Stimulated activated CD4-positive, alpha-beta T cell treated with anti-CD3 and anti-CD28 coated beads, Interleukin-4, amount 100 ng/mL, for 24 hours (primary cell): ENCODE results near the gene ASB2.
A peak's percentile ranks its signal among the peaks of the same experiment; 100 is the strongest.

Source experiments
- DNase-seq: peaks from one replicate; pipeline ENCODE4 v3.0.0-alpha.2; 2020

ASB2 gene

DNA sequence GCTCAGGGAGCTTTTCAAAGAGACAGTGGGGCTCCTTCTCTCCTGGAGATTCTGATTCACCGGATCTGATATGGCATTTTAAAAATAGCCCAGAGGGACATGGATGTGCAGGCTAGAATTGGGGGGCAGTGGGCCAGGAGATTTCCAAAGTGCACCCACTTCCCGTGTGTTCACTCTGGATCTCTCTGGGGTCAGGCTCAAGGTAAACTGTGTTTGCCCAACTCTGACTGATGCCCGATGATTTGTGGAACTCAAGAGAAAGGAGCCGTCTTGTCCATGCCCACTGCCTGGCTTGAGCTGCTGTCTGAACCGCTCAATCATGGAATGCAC lies 31.3 kb downstream of the ASB2 start:
- no peak for DNase-seq

DNA sequence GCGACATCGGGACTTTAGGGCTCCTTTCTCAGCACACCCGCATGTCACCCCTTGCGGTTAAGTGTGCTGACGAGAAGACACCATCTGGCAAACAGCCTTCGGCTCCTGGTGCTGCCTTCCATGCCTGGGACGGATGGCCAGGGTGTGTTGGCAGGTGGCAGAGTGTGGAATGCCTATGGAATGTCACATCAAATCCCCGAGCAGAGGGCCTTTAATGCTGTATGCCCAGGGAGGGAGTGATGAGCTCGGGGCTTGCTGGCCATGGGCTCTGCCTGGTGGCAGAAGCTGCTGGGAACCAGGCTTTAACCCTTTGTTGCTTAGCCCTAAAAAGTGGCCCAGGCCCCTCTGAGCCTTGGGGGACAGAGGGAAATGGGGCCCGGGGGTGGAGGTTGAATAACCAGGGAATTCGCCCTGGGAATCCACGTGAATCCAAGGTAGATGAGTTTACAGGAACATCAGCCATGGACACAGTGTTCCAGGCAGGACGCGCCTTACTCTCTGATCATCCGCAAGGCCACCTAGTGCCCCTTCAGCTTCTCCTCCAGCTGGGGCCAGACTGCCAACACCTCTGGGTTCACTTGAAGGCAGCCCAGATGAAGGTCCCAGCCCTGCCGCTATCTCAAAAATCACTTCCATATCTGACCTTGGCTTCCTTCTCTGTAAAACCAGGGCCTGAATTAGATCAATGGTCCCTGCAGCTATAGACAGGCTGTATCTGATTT lies 31.9 kb downstream of the ASB2 start:
- no peak for DNase-seq

DNA sequence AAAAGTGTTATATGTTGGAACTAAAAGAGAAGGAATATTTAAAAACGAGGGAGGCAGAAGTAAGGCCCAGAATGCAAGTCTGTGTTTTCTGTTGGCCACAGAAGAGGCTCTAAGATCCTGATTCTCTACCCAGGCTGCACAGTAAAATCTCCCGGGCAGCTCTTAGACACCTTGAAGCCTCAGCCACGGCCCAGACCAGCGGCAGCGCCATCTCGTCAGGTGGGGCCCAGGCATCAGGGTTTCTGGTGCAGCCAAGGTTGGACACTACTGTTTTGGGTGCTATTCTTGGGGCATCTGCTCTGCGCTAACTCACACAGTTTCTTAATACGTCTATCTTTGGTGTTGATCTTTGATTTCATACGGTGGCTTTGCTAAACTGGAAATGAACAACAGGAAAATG lies 32.4 kb downstream of the ASB2 start:
- DNase-seq = no peak

DNA sequence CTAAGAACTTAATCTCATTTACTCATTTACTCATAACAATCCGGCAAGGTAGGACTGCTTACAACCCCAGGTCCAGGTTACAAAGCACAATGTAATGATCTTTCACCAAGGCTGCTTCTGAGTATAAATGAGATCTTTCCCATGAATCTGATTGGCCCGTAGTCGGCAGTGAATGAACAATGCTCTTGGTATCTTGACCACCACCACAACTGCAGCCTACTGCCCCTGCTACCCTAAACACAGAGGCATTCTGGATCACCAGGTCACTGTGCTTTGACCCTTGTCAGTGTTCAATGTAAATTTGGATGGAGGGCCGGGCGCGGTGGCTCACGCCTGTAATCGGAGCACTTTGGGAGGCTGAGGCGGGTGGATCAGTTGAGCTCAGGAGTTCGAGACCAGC lies 33.3 kb downstream of the ASB2 start:
- no peak for DNase-seq

DNA sequence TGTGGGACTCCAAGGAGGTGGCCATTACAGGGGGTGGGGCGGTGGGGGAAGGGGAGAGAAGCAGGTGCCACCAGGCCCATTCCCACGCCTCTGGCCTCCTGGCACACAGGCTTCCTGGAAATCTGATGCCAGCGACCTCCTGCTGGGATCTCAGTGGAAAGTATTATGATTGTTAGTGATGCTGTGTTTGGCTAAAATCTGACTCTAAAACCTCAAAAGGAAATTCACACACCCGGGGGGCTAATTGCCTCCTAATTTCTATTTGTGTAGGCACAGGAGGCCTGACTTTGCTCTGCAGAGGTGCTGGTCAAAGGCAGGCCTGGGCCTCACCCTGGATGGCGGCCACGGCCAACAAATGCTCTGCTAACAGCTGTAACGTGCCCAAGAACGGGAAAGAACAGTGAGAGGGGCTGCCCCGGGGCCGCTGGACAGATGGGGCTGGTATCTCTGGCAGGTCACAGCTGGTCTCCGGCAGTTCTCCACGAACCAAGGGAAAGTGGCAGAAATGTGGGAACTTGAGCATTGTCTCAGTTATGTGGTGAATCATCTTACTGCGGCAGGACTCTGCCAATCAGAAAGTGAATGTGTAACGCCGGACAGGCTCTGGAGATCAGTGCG lies 35.0 kb downstream of the ASB2 start:
- DNase-seq = no peak

DNA sequence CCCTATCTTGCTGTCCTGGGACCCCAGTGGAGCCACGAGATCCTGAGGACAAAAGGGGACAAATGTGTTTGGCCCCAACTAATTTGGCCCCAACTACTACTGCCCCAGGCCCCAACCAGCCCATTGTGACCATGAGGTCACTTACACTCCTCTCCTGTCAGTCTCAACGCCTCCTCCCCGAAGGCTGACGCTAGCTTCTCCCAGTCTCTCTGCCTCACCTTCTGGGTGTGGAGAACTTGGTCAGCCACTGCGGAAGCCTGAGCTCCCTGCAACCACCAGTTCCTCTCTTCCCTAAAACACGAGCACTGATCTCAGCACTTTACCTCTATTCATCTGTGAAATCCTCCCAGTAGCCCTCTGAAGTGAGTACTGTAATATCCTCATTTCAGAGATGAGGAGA lies 35.9 kb downstream of the ASB2 start:
- no peak for DNase-seq

DNA sequence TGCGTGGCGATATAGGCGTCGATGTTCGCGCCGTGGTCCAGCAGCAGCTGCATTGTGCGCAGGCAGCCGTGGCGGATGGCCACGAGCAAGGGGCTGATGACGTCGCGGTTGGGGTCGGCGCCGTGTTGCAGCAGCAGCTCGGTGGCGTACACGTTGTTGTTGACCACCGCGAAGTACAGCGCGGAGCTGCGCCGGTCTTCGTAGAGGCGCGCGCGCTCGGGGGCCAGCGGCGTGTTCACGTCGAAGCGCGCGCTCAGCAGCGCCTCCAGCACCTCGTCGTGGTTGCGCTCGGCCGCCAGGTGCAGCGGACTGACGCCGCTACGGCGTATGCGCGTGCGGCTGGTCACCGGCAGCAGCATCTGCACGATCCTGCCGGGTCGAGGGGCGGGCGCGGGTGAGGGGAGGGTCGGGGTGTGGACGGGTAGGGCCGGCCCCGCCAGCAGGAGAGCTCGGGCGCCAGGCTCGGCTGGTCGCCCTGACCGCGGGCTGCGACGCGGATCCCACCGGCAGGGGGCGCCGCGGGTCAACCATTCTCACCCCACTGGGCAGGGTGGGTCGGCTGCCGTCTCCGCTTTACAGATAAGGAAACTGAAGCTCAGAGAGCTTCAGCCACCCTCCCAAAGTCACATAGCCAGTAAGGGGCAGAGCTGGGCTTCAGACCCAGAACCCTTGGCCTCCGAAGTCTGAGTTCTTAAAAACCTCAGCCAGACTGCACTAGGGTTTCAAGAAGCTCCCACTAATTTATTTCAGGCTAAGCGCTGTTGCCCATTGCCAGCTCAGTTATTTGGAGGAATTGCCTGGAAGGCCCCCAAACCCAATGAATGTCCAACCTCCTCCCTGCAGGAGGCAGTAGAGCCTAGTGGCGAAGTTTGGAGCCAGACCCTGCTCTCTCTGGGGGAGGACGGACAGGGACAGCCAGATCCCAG lies 36.8 kb downstream of the ASB2 start:
- peak; percentile 93 for DNase-seq

DNA sequence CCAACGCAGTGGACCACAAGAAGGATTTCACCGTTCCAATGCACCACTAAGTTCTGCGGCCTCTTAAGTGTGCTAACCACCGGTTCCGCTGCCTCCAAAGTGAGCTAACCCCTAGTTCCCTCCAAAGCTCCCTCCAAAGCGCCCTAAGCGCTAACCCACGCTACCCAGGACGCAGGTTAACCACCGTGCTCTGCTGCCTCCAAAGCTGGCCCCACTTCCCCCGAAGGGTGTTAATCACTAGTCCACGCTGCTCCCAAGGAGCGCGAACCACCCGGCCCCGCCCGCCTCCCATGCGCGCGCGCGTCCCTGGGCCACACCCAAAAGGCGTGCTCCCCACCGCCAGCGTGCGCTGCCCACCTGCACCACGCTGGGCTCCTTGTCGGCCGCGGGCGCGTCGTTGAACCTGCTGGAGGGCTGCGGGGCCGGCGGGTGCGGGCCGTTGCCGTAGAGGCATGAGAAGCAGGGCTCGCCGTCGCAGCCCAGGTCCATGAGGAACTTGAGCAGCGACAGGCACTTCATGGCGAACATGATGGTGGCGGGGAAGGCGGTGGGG lies 37.5 kb downstream of the ASB2 start:
- no peak for DNase-seq

DNA sequence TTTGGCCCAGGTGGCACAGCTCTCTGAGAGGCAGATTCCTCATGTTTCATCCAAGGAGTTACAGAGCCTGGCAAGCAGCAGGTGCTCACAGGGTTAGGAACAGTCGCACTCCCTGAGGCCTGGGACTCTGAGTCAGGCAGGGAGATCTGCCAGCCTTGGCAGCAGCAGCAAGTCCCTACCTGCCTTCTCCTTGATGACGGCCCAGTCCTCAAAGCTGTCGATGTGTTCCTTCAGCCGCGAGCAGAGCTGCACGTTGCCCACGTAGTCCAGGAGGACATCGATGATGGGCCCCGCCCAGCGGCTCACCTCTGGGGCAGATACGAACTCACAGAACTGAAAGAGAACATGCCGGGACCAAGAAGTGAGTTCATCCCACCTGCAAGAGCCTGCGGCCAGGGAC lies 38.9 kb downstream of the ASB2 start:
- no peak for DNase-seq

DNA sequence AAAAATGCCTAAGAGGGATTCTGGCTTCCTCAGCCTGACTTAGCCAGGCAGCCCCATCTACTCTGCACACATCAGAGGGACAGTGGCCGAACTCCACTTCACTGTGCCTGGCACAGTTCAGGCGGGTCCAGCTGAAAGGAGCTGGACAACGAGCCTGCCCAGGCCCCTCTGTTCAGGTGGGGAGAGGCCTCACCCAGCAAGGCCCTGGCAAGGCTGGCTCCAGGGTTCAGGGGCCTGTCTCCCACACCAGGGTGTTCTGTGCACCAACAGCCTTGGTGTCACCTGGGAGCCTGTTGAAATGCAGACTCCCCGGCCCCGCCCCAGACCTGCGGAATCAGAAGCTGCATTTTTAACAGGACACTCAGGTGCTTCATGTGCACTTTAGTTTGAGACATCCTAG lies 39.4 kb downstream of the ASB2 start:
- no peak for DNase-seq

DNA sequence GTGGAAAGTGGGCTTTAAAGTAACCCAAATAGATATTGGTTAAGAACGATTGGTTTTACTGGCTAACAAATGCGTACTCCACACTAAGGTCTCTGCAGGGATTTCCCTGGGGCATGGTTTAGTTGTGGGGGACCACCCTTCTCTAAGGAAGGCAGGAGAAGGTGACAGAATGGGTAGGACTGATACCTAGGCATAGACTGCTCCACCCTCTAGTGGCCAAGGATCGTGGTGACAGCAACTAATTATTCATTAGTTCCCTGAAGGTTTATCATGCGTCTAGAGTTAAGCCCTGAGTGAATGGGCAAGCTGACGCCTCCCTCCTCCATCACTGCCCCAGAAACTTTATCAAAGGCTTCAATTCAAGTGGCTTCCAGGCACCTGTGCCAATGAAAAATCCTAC lies 40.1 kb downstream of the ASB2 start:
- peak; percentile 33 for DNase-seq

DNA sequence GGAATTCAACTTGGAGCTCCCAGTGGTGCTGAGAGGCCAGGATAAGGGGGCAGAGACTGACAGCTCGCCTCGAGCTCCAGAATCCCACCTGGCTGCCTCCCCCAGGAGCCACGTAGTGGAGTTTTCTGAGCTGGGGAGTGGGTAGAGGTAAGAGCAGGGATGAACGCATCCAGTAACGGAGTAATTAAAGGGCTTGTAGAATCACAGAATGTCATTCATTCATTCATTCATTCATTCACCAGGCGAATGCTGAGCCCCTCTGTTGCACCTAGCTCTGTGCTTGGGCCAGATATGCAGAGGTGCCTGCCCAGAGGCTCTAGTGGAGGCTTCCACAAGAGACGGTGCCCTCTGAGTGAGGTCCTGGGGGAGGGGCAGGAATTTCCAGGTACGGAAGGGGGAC lies 41.2 kb downstream of the ASB2 start:
- no peak for DNase-seq

DNA sequence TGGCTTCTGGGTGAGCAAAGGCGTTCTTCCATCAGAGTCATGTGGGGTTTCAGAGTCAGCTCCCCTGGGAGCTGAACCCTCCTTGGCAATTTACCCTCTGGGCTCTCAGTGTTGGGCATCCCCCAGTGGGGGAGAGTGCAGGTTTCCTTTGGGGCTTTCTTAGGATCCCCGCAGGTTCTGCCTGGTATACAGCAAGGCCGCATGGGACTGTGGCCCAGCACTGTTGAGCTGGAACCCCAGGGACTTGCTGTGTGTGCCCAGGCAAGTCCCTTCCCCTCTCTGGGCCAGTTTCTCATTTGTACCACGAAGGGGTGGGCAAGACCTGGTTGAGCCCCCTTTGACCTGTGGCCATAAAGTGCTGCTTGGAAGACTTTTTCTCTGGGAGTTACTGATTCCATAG lies 43.7 kb downstream of the ASB2 start:
- DNase-seq = no peak

DNA sequence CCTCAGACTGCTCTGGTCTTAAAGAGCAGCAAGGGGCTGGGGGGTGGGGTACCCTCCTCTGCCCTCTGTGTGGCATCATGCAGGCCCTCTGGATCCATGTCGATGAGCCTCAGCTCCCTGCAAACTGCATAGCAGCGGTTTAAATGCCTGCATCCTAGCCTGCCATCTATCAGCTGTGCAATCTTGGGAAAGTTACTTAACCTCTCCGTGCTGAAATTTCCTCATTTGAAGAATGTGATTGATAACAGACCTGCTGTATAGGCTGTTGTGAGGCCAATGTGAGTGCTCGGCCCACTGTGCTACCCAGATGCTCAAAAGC lies 45.4 kb downstream of the ASB2 start:
- DNase-seq = no peak

DNA sequence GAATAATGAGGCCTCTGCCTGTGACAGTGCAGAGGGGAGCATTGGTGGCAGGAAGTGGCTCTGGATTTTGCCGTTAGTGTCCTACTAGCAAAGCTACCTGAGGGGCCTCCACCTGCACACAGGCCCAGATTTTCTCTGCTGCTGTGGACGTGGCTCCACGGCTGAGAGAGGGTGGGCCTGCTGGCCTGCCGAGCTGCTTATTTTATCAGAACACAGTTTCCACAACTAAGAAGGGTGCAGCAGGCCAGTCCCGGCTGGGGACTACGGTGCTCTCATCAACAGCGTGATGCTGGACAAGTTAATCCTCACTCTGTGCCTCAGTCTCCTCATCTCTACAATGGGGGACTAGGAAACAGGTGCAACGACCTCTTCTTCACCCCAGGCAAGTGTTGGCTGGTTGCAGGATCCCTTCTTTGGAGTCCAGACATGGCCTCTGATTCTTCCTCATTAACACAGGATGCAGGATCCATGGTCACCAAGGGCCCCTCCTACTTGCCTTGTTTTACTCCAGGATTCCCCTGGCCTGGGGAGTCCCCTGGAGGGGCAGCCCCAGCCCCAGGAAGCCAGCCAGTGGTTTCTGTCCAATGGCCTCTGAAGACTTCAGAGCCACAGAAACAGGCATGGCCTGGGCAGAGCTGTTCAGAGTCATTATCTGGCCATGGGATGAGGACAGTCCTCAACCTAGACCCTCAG lies 45.9 kb downstream of the ASB2 start:
- DNase-seq = no peak

DNA sequence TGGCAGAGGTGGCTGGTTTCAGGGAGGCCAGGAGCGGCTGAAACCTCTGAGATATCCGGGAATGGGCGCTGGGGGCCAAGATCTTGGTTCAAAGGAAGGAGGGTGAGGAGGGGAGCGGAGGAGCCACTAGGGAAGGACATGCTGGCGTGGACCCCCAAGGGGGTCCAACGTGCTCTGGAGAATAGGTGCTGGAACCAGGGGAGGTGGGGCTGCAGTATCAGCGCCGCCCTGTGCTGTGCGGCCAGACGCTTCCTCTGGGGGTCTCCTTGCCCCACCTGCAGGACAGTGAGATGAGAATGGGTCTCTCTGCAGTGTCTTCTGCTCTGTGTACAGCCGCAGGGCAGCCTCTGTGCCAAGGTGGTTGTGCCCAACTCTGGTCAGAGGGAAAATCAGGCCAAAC lies 46.7 kb downstream of the ASB2 start:
- DNase-seq = no peak

DNA sequence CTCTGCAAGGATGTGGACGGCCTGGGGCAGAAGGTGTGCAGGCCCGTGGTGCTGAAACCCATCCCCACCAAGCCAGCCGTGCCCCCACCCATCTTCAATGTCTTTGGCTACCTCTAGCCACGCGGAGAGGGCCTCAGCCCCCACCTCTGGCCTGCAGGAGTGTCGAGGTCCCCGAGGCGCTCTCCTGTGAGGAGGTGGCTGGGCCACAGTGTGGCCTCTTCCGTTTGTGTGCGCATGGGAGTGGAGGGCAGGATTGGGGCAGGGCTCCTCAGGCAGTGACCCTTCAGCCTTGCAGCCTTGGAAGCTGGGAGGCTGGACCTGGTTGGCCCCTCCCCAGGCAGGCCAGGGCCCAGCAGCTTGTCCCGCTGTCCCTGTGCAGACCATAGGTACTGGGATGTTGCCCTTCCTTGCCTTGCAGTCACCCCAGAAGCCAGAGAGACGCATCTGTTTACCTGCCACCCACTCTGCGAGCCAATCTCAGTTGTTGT lies 47.3 kb downstream of the ASB2 start:
- DNase-seq = no peak

DNA sequence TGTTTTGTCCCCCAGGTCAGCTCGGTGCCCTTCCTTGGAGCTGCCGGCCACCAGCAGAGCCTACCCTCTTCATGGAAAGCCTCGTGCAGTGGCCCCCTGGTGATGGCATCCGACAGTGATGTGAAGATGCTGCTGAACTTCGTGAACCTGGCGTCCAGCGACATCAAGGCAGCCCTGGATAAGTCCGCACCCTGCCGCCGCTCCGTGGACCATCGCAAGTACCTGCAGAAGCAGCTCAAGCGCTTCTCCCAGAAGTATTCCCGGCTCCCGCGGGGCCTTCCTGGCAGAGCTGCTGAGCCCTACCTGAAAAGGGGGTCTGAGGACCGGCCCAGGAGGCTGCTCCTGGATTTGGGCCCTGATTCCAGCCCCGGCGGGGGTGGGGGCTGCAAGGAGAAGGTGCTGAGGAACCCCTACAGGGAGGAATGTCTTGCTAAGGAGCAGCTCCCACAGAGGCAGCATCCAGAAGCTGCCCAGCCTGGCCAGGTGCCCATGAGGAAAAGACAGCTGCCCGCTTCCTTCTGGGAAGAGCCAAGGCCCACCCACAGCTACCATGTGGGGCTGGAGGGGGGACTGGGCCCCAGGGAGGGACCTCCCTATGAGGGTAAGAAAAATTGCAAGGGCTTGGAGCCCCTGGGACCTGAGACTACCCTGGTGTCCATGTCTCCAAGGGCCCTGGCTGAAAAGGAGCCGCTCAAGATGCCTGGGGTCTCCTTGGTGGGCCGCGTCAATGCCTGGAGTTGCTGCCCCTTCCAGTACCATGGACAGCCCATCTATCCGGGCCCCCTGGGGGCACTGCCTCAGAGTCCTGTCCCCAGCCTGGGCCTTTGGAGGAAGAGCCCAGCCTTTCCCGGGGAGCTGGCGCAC lies 48.0 kb downstream of the ASB2 start:
- DNase-seq = no peak

DNA sequence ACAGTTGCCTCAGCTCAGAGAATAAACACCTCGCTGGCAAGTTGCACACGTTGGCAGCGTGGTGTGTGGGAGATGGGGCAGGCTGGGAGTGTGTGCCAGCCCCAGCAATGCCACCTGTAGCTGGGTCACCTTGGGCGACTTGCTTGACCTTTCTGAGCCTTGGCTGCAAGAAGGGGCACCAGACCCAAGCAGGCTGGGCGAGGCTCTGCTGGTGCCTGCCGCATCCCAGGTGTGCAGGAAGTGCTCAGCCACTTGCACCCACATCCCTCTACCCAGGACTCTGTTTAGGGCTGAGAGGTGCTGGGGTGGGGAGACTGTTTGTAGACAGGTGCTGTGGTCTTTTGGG lies 48.6 kb downstream of the ASB2 start:
- DNase-seq = no peak

DNA sequence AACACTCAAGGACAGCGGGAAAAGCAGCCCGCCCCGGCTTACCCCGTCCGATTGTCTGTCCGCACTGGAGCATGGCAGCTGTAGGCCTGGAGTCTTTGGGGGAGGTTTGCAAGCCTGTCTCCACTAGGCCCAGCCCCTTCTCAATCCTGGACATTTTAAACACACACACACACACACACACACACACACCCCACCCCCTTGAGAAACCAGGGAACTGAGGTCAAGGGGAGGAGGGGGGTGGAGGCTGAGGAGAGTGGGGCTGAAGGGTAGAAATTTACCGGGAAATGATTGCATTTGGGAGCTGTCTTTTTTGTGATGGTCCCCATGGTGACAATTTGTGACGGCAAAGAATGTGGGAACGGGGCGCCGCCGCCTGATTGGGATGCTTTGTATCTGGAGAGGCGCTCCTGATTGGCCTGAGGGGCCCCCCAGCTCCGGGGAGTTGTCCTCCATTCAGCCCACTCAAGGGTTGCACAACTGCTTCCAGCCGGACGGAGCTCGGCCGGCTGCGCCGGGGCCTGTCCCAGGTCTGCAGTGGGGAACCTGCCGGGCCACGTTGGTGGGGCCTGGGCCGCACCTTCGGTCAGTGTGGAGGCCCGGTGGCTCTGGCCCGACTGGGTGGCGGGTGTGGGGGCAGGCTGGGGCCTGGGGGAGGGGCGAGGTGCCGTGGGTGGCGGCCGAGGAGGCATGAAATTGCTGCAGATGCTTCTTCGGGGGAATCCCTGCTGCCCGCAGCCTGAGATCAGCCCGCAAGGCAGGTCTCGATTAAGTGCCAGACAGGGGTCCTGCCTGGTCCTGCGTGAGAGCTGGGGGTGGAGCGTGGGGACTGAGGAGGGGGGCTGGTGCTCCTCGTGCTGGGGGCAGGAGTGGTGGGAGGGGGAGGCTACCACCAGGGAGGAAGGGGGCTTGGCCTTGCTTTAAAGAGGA lies 49.2 kb downstream of the ASB2 start, which contains the start of gene FAM181A:
Gene FAM181A, plus strand, starts transcription at position 472 of the 927 bp plus-strand sequence. CDS start 942 bp downstream, outside the sequence.
- no peak for DNase-seq
